GM12878 (cell line): ENCODE results near the gene SPPL3. TPM values are rescaled to one million over a fixed set of nuclear protein-coding genes. Genes with fewer than 3 reads are reported as not detected.

ENCODE experiments used
- ATAC-seq: fragments of 200-7000 bp; cut with Tn5 transposase; 3 replicates; pipeline ENCODE4 v1.9.1; 2020; ENCODE audit warnings: mild to moderate bottlenecking, moderate library complexity
- BruUV-seq: library from RNA; stranded (reverse); fragments of 400-500 nt; replicated peaks from 2 replicates; lab custom pipeline; 2021; lab: Mats Ljungman, UMichigan
- CTCF ChIA-PET: fragments of 300-600 bp; sonication (Branson Sonifier 250); formaldehyde crosslinking; extraction: SDS; loops from one replicate; lab custom pipeline; 2021; ENCODE audit warnings: inconsistent platforms; lab: Yijun Ruan, JAX
- POLR2A ChIA-PET: fragments of 350-600 bp; formaldehyde crosslinking; extraction: SDS; loops from one replicate; lab custom pipeline; 2021; ENCODE audit warnings: inconsistent platforms; lab: Charles Lee
- RAD21 ChIA-PET: fragments of 300-600 bp; sonication (Branson Sonifier 250); formaldehyde crosslinking; loops from one replicate; lab custom pipeline; 2023; ENCODE audit warnings: antibody characterized with exemption; ENCODE audit not compliant: unreplicated experiment; lab: Charles Lee
- SMC1A ChIA-PET: fragments of 300-600 bp; sonication (Branson Sonifier 250); formaldehyde crosslinking; loops from one replicate; lab custom pipeline; 2023; ENCODE audit not compliant: unreplicated experiment, uncharacterized antibody; lab: Charles Lee
- DNase-seq: peaks from one replicate; pipeline ENCODE4 v3.0.0-alpha.2; 2011; ENCODE audit warnings: low read depth, low spot score
- FAIRE-seq: peaks from 3 replicates; lab custom pipeline; 2011; peaks lifted over from hg19 to GRCh38; lab: Jason Lieb, UNC
- H2AFZ ChIP-seq: 2 replicates; pipeline ENCODE4 v1.6.0; 2011; ENCODE audit warnings: low read depth, low read length, control low read depth; ENCODE audit not compliant: control insufficient read depth
- H3K27ac ChIP-seq: 2 replicates; pipeline ENCODE4 v1.5.1; 2011; ENCODE audit warnings: control low read depth; ENCODE audit not compliant: control insufficient read depth, insufficient read depth
- H3K27me3 ChIP-seq, 2 experiments: replicated peaks in 1 of 2; 2 replicates each; pipeline versions ENCODE4 v1.6.0 to v1.6.1; 2011; ENCODE audit warnings: low read length in 1 of 2; ENCODE audit not compliant: control insufficient read depth in 2 of 2, insufficient read depth in 2 of 2
- H3K36me3 ChIP-seq, 2 experiments: 2 replicates each; pipeline ENCODE4 v1.5.1; 2011; ENCODE audit warnings: low read length in 1 of 2; ENCODE audit not compliant: control insufficient read depth in 2 of 2, insufficient read depth in 2 of 2
- H3K4me1 ChIP-seq: 2 replicates; pipeline ENCODE4 v1.6.1; 2011; ENCODE audit warnings: mild to moderate bottlenecking, low read length, moderate library complexity, mixed read lengths; ENCODE audit not compliant: control insufficient read depth, insufficient read depth
- H3K4me2 ChIP-seq: 2 replicates; pipeline ENCODE4 v1.6.0; 2011; ENCODE audit warnings: control low read depth; ENCODE audit not compliant: control insufficient read depth, insufficient read depth
- H3K4me3 ChIP-seq: fragments of 200-600 bp; sonication (generic); 2 replicates; pipeline ENCODE4 v1.5.1; 2016
- H3K79me2 ChIP-seq: 2 replicates; pipeline ENCODE4 v1.6.0; 2011; ENCODE audit warnings: low read length; ENCODE audit not compliant: control insufficient read depth, insufficient read depth
- H3K9ac ChIP-seq: 2 replicates; pipeline ENCODE4 v1.8.0; 2011; ENCODE audit warnings: low read length, control low read depth, mixed read lengths; ENCODE audit not compliant: control insufficient read depth, insufficient read depth
- H3K9me3 ChIP-seq: replicated peaks from 3 replicates; pipeline ENCODE4 v1.5.1; 2011; ENCODE audit warnings: mild to moderate bottlenecking, low read length; ENCODE audit not compliant: control insufficient read depth, insufficient read depth
- H4K20me1 ChIP-seq: 2 replicates; pipeline ENCODE4 v1.6.0; 2011; ENCODE audit not compliant: control insufficient read depth, insufficient read depth
- BCLAF1 ChIP-seq: fragments of 450-650 bp; IDR thresholded peaks from 2 replicates; pipeline ENCODE4 v1.6.1; 2017; ENCODE audit warnings: antibody characterized with exemption, mild to moderate bottlenecking, moderate library complexity
- CREM ChIP-seq: IDR thresholded peaks from 2 replicates; pipeline ENCODE4 v1.6.1; 2014; ENCODE audit warnings: antibody characterized with exemption, low read depth
- KAT2A ChIP-seq: conservative IDR thresholded peaks from 2 replicates; pipeline ENCODE4 v1.6.1; 2011; ENCODE audit warnings: low read depth, low read length; ENCODE audit not compliant: control insufficient read depth
- MEF2B ChIP-seq: fragments of 450-650 bp; IDR thresholded peaks from 2 replicates; pipeline ENCODE4 v1.6.1; 2018; ENCODE audit warnings: mild to moderate bottlenecking, moderate library complexity; ENCODE audit not compliant: partially characterized antibody, poor library complexity, severe bottlenecking
- NFYB ChIP-seq: IDR thresholded peaks from 2 replicates; pipeline ENCODE4 v1.6.1; 2011; ENCODE audit warnings: low read depth, mild to moderate bottlenecking, low read length, improper control_type of control experiment, moderate library complexity; ENCODE audit not compliant: insufficient read depth
- PAX5 ChIP-seq: IDR thresholded peaks from 2 replicates; pipeline ENCODE4 v1.6.1; 2011; ENCODE audit warnings: low read depth, low read length, borderline replicate concordance
- POLR2AphosphoS5 ChIP-seq: IDR thresholded peaks from 2 replicates; pipeline ENCODE4 v1.6.1; 2011; ENCODE audit warnings: mild to moderate bottlenecking, low read length, inconsistent platforms
- RFX5 ChIP-seq: IDR thresholded peaks from 2 replicates; pipeline ENCODE4 v1.6.1; 2011; ENCODE audit warnings: low read depth, low read length, improper control_type of control experiment
- STAT3 ChIP-seq: IDR thresholded peaks from 2 replicates; pipeline ENCODE4 v1.6.1; 2011; ENCODE audit warnings: low read depth, low read length, improper control_type of control experiment
- YBX1 ChIP-seq: fragments of 450-650 bp; IDR thresholded peaks from 2 replicates; pipeline ENCODE4 v1.6.1; 2016; ENCODE audit warnings: antibody characterized with exemption
- YY1 ChIP-seq: IDR thresholded peaks from 2 replicates; pipeline ENCODE4 v1.6.1; 2011; ENCODE audit warnings: low read depth, mild to moderate bottlenecking, low read length
- ZBTB11 ChIP-seq: fragments of 450-650 bp; formaldehyde crosslinking; IDR thresholded peaks from 2 replicates; pipeline ENCODE4 v1.5.0; 2022; ENCODE audit warnings: mild to moderate bottlenecking, missing genetic modification characterization
- ZNF24 ChIP-seq: fragments of 450-650 bp; IDR thresholded peaks from 2 replicates; pipeline ENCODE4 v1.6.1; 2017; ENCODE audit warnings: antibody characterized with exemption, mild to moderate bottlenecking
- WGBS: methylation state at CpG from one replicate; pipeline ENCODE4 v1.1.6; 2016; ENCODE audit warnings: low lambda C conversion rate; ENCODE audit not compliant: insufficient replicate concordance, insufficient coverage; ENCODE audit errors: missing lambda C conversion rate; 5-methylcytosine and 5-hydroxymethylcytosine counted together
- in situ Hi-C: fragments of 300-500 bp; cut with MboI; formaldehyde crosslinking; loops from 9 replicates; pipeline ENCODE4 v1.14.3; 2018; ENCODE audit warnings: mixed read lengths
- intact Hi-C: fragments of 100-400 bp; cut with micrococcal nuclease; formaldehyde crosslinking; loops from one replicate; pipeline ENCODE4 v1.14.2; 2022; ENCODE audit not compliant: unreplicated experiment
- polyA plus RNA-seq, 11 experiments: library from polyadenylated mRNA; depleted of rRNA in 4 of 11; unstranded in 6 of 11; stranded (reverse) in 5 of 11; fragments of >200 nt; fragmentation: Nextera tagmentation in 4 of 11; fragmentation: Illumina TruSeq in 1 of 11; extraction: Ambion mirVana in 4 of 11; extraction: Trizol in 1 of 11; gene quantifications; 1 replicate in 1 of 11; 2 replicates in 10 of 11; pipeline versions ENCODE4 v1.2.1 to v1.2.3, GENCODE V29; 2011 to 2016; ENCODE audit warnings: inconsistent platforms in 2 of 11, missing spikeins in 2 of 11, low read depth in 1 of 11
- total RNA-seq, 4 experiments: library from RNA; depleted of rRNA in 3 of 4; stranded (reverse); fragments of >200 nt in 3 of 4; fragmentation: Illumina TruSeq in 1 of 4; extraction: Trizol in 1 of 4; gene quantifications; 2 replicates each; pipeline versions ENCODE4 v1.2.1 to v1.2.3, GENCODE V29; 2013 to 2021
- TF ChIP-seq, protein P1 (sequence below): fragments of 450-650 bp; IDR thresholded peaks from 2 replicates; pipeline ENCODE4 v1.6.1; 2018; ENCODE audit warnings: mild to moderate bottlenecking, low read depth, moderate library complexity; ENCODE audit not compliant: partially characterized antibody

SPPL3 gene
- total and polyA plus RNA-seq, 10 of the 15 experiments (the other 5 are each of a cell fraction or from before 2014, with no cell fraction given) = 4.3 to 45.5 (median 11.7) TPM

GRCh38 chr12:120740871-120741270 lies 163.3 kb downstream of the SPPL3 start (continued):
- TF ChIP-seq POLR2AphosphoS5 (no peak), RFX5 (no peak), ZNF24 (no peak), MEF2B (no peak), YBX1 (no peak)
- TF ChIP-seq, protein P1, sequence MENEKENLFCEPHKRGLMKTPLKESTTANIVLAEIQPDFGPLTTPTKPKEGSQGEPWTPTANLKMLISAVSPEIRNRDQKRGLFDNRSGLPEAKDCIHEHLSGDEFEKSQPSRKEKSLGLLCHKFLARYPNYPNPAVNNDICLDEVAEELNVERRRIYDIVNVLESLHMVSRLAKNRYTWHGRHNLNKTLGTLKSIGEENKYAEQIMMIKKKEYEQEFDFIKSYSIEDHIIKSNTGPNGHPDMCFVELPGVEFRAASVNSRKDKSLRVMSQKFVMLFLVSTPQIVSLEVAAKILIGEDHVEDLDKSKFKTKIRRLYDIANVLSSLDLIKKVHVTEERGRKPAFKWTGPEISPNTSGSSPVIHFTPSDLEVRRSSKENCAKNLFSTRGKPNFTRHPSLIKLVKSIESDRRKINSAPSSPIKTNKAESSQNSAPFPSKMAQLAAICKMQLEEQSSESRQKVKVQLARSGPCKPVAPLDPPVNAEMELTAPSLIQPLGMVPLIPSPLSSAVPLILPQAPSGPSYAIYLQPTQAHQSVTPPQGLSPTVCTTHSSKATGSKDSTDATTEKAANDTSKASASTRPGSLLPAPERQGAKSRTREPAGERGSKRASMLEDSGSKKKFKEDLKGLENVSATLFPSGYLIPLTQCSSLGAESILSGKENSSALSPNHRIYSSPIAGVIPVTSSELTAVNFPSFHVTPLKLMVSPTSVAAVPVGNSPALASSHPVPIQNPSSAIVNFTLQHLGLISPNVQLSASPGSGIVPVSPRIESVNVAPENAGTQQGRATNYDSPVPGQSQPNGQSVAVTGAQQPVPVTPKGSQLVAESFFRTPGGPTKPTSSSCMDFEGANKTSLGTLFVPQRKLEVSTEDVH = no peak

DNA sequence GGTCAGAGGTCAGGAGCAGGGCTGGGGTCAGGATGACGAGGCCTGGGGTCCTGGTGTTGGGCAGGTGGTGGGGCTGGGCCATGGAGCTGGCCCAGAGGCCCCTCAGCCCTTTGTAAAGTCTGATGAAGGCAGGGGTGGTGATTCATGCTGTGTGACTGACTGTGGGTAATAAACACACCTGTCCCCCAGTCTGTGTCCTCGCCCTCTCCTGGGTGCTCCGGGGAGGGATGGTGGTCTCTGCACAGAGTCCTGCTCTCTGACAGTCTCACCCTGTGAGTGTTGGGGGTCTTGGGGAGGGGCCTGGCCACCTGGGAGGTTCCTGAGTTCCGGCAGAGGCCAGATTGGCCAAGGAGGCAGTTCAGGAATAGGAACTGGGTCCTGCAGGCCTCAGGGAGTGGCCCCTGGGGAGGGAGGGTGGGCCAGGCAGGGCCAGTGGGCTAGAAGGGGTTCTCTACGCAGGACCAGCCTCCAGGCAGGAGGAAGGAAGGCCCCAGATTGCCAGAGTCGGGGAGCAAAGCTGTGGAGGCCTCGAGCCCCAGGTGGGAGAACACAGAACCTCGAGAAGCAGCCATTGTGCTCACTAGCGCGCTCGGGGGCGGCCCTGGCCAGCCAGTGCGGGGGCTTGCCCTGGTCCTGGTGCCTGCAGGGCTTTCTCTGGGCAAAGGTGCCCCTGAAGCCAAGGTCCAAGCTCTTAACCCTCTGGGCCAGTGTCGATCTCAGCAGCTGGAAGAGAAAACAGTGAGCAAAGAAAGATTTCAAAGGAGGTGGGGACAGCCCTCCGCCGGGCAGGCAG lies 164.1 kb downstream of the SPPL3 start:
- no peak overlapping the region for H3K27ac ChIP-seq
- no peaks in the 10 kb centered on the region for H3K79me2 ChIP-seq
- H4K20me1 ChIP-seq = no peaks in the 10 kb centered on the region
- no peaks in the 10 kb centered on the region for H3K27me3 ChIP-seq
- ChIA-PET POLR2A (no interaction called here), RAD21 (no interaction called here), SMC1A (no interaction called here), CTCF (no interaction called here)
- H3K4me2 ChIP-seq = no peak overlapping the region
- FAIRE-seq (no peak), ATAC-seq (no peak), DNase-seq (no peak)
- H3K9me3 ChIP-seq = no peaks in the 10 kb centered on the region
- BruUV-seq = no TSS peak
- H2AFZ ChIP-seq = no peak overlapping the region
- WGBS = 62% methylated on average over 15 of the region's 16 CpGs
- no peak overlapping the region for H3K4me3 ChIP-seq
- no peaks in the 10 kb centered on the region for H3K4me1 ChIP-seq
- in situ Hi-C loops = no loop called here
- H3K36me3 ChIP-seq = no peaks in the 10 kb centered on the region
- intact Hi-C loops = no loop called here
- H3K9ac ChIP-seq = no peak overlapping the region
- TF ChIP-seq KAT2A (no peak), CREM (no peak), ZBTB11 (CRISPR knock-in tag) (no peak), STAT3 (no peak), BCLAF1 (no peak), NFYB (no peak), YY1 (no peak), PAX5 (no peak)
